Cerebellar nuclear complex (tissue), 1 donor: ENCODE data around the gene DIPK2B.

Source experiments
- DNase-seq, 2 experiments: peaks; one replicate each; lab custom pipeline; 2025; lab: John Stamatoyannopoulos, UW

DIPK2B gene

GRCh38 chrX:45200741-45201234, at the start of gene DIPK2B:
Gene DIPK2B (minus strand): TSS chrX:45200876. CDS start chrX:45200826, 50 bp downstream.
- DNase-seq: no peak

GRCh38 chrX:45240301-45240700, 39.6 kb upstream of the DIPK2B start:
- DNase-seq: no peak

- DNase-seq: no peak
Measured at GRCh38 chrX:45238489-45238888, 37.8 kb upstream of the DIPK2B start.

GRCh38 chrX:45233531-45233930, 32.9 kb upstream of the DIPK2B start:
- no peak for DNase-seq

GRCh38 chrX:45232139-45232538, 31.5 kb upstream of the DIPK2B start:
- DNase-seq: no peak

- no peak for DNase-seq
Measured at GRCh38 chrX:45230410-45230809, 29.7 kb upstream of the DIPK2B start.

GRCh38 chrX:45229348-45229747, 28.7 kb upstream of the DIPK2B start:
- no peak for DNase-seq

- no peak for DNase-seq
Measured at GRCh38 chrX:45228126-45228525, 27.4 kb upstream of the DIPK2B start.

- no peak for DNase-seq
Measured at GRCh38 chrX:45208121-45208856, 7.6 kb upstream of the DIPK2B start.

GRCh38 chrX:45202171-45202570, 1.5 kb upstream of the DIPK2B start:
- no peak for DNase-seq

GRCh38 chrX:45198706-45199105, 2.0 kb downstream of the DIPK2B start:
- DNase-seq: no peak

- no peak for DNase-seq
Measured at GRCh38 chrX:45198301-45198700, 2.4 kb downstream of the DIPK2B start.

GRCh38 chrX:45196701-45197100, 4.0 kb downstream of the DIPK2B start:
- no peak for DNase-seq

GRCh38 chrX:45191820-45192409, 8.8 kb downstream of the DIPK2B start:
- no peak for DNase-seq

- no peak for DNase-seq
Measured at GRCh38 chrX:45191383-45191782, 9.3 kb downstream of the DIPK2B start.

GRCh38 chrX:45187731-45188130, 12.9 kb downstream of the DIPK2B start:
- DNase-seq: no peak

GRCh38 chrX:45186643-45187026, 14.0 kb downstream of the DIPK2B start:
- DNase-seq: no peak

- DNase-seq: no peak
Measured at GRCh38 chrX:45184211-45184610, 16.5 kb downstream of the DIPK2B start.

- no peak for DNase-seq
Measured at GRCh38 chrX:45172890-45173289, 27.8 kb downstream of the DIPK2B start.

GRCh38 chrX:45166781-45167180, 33.9 kb downstream of the DIPK2B start:
- DNase-seq: no peak

GRCh38 chrX:45165726-45166125, 35.0 kb downstream of the DIPK2B start:
- no peak for DNase-seq

- DNase-seq: no peak
Measured at GRCh38 chrX:45164995-45165394, 35.7 kb downstream of the DIPK2B start.

- DNase-seq: no peak
Measured at GRCh38 chrX:45164021-45164621, 36.6 kb downstream of the DIPK2B start.
